Occipital lobe (tissue), 2 donors: ENCODE data around the gene TREML1. TPM values are rescaled to one million over a fixed set of nuclear protein-coding genes. Genes with fewer than 3 reads are reported as not detected.

Source experiments
- DNase-seq: peaks from one replicate; lab custom pipeline; 2025; lab: John Stamatoyannopoulos, UW
- total RNA-seq: library from RNA; depleted of rRNA; stranded (reverse); fragments of >200 nt; gene quantifications from one replicate; pipeline ENCODE4 v1.2.3, GENCODE V29; 2014

The TREML1 gene
- total RNA-seq, 1 donor from 2014 or later = not detected

GRCh38 chr6:41177695-41178094 lies 23.5 kb upstream of the TREML1 start:
- no peak for DNase-seq

- no peak for DNase-seq
Observed at GRCh38 chr6:41177287-41177686, 23.1 kb upstream of the TREML1 start.

- no peak for DNase-seq
Observed at GRCh38 chr6:41176189-41176588, 22.0 kb upstream of the TREML1 start.

- no peak for DNase-seq
Observed at GRCh38 chr6:41175084-41175483, 20.9 kb upstream of the TREML1 start.

GRCh38 chr6:41174610-41175009 lies 20.5 kb upstream of the TREML1 start:
- DNase-seq = no peak

GRCh38 chr6:41171908-41172307 lies 17.8 kb upstream of the TREML1 start:
- no peak for DNase-seq

- DNase-seq = no peak
Observed at GRCh38 chr6:41170547-41171160, 16.5 kb upstream of the TREML1 start.

GRCh38 chr6:41167173-41167963 lies 13.2 kb upstream of the TREML1 start:
- no peak for DNase-seq

- DNase-seq = no peak
Observed at GRCh38 chr6:41164551-41165120, 10.5 kb upstream of the TREML1 start.

GRCh38 chr6:41163419-41163717 lies 9.2 kb upstream of the TREML1 start:
- DNase-seq = no peak

GRCh38 chr6:41162687-41163418 lies 8.7 kb upstream of the TREML1 start, which contains the start of gene TREM2:
TSS of gene TREM2 (minus strand) at chr6:41163116. CDS start at chr6:41163082, 34 bp downstream.
- no peak for DNase-seq

- no peak for DNase-seq
Observed at GRCh38 chr6:41161851-41162552, 7.9 kb upstream of the TREML1 start.

GRCh38 chr6:41161380-41161779 lies 7.2 kb upstream of the TREML1 start:
- DNase-seq = no peak

- no peak for DNase-seq
Observed at GRCh38 chr6:41160933-41161332, 6.8 kb upstream of the TREML1 start.

GRCh38 chr6:41159415-41160082 lies 5.4 kb upstream of the TREML1 start:
- DNase-seq = no peak

- no peak for DNase-seq
Observed at GRCh38 chr6:41157323-41157722, 3.2 kb upstream of the TREML1 start.

GRCh38 chr6:41156771-41157170 lies 2.6 kb upstream of the TREML1 start:
- DNase-seq = no peak

GRCh38 chr6:41156001-41156400 lies 1.9 kb upstream of the TREML1 start:
- DNase-seq = no peak

- no peak for DNase-seq
Observed at GRCh38 chr6:41155132-41155805, 1.1 kb upstream of the TREML1 start.

- no peak for DNase-seq
Observed at GRCh38 chr6:41153451-41153850, 696 bp downstream of the TREML1 start.
